Measurements from ENCODE around the gene ANAPC1.
A peak's percentile ranks its signal among the peaks of the same experiment; 100 is the strongest.
"Not testable (repeated sequence)": the region's sequence is repeated elsewhere in the genome, so short reads cannot be mapped to it uniquely, and the experiment has no call there.

Gene ANAPC1

GRCh38 chr2:111727611-111728110 is 156.3 kb downstream of the ANAPC1 start:
- not testable (repeated sequence) for DNase-seq

GRCh38 chr2:111725742-111726141 is 158.3 kb downstream of the ANAPC1 start:
- peak; percentile 57 for DNase-seq

- not testable (repeated sequence) for DNase-seq
Observed at GRCh38 chr2:111719610-111720009, 164.4 kb downstream of the ANAPC1 start.
